Common myeloid progenitor, CD34-positive (primary cell): ENCODE results near the gene FGF18.
"Not testable (repeated sequence)": the region's sequence is repeated elsewhere in the genome, so short reads cannot be mapped to it uniquely, and the experiment has no call there.

Experiments used
- CTCF ChIA-PET: fragments of 350-600 bp; sonication (Branson Sonifier 250); formaldehyde crosslinking; loops from one replicate; lab custom pipeline; 2021; ENCODE audit warnings: antibody characterized with exemption; lab: Charles Lee
- POLR2A ChIA-PET: fragments of 350-600 bp; sonication (Branson Sonifier 250); formaldehyde crosslinking; loops from one replicate; lab custom pipeline; 2021; ENCODE audit warnings: antibody characterized with exemption; lab: Charles Lee
- DNase-seq, 3 donors: peaks; one replicate each; pipeline versions ENCODE4 v3.0.0 to v3.0.0-alpha.2; 2013
- H3K27ac ChIP-seq, 2 experiments: 1 replicate in 1 of 2; 2 replicates in 1 of 2; pipeline ENCODE4 v1.7.0; 2013; ENCODE audit warnings: inconsistent platforms in 2 of 2, low read length in 2 of 2, mild to moderate bottlenecking in 2 of 2, low read depth in 1 of 2, moderate library complexity in 1 of 2; ENCODE audit not compliant: severe bottlenecking in 2 of 2, insufficient read depth in 1 of 2, poor library complexity in 1 of 2
- H3K27me3 ChIP-seq, 5 experiments: replicated peaks in 2 of 5; 1 replicate in 3 of 5; 2 replicates in 2 of 5; pipeline versions ENCODE4 v1.6.1 to v1.7.0; 2013; ENCODE audit warnings: low read length in 4 of 5, mild to moderate bottlenecking in 2 of 5, moderate library complexity in 2 of 5, inconsistent platforms in 1 of 5; ENCODE audit not compliant: insufficient read depth in 5 of 5, control insufficient read depth in 4 of 5
- H3K36me3 ChIP-seq, 4 experiments: 1 replicate in 2 of 4; 2 replicates in 2 of 4; pipeline versions ENCODE4 v1.6.1 to v1.7.0; 2013; ENCODE audit warnings: low read length in 3 of 4, control low read depth in 1 of 4, mild to moderate bottlenecking in 1 of 4; ENCODE audit not compliant: control insufficient read depth in 4 of 4, insufficient read depth in 4 of 4
- H3K4me1 ChIP-seq, 4 experiments: 1 replicate in 3 of 4; 2 replicates in 1 of 4; pipeline versions ENCODE4 v1.6.1 to v1.7.1; 2013; ENCODE audit warnings: low read length in 3 of 4, mild to moderate bottlenecking in 3 of 4, control low read depth in 1 of 4, inconsistent platforms in 1 of 4, moderate library complexity in 1 of 4; ENCODE audit not compliant: control insufficient read depth in 4 of 4, insufficient read depth in 4 of 4; ENCODE audit errors: control extremely low read depth in 1 of 4
- H3K4me3 ChIP-seq, 7 experiments: 1 replicate in 4 of 7; 2 replicates in 3 of 7; pipeline versions ENCODE4 v1.5.1 to v1.7.0; 2013; ENCODE audit warnings: mild to moderate bottlenecking in 7 of 7, low read length in 6 of 7, moderate library complexity in 6 of 7, inconsistent platforms in 2 of 7, low read depth in 2 of 7, control low read depth in 1 of 7; ENCODE audit not compliant: insufficient read depth in 4 of 7, control insufficient read depth in 1 of 7; ENCODE audit errors: extremely low read depth in 1 of 7
- H3K9me3 ChIP-seq, 5 experiments: 1 replicate in 4 of 5; 2 replicates in 1 of 5; pipeline versions ENCODE4 v1.6.1 to v1.7.1; 2013; ENCODE audit warnings: low read length in 4 of 5, mild to moderate bottlenecking in 2 of 5, inconsistent platforms in 1 of 5, low read depth in 1 of 5, moderate library complexity in 1 of 5; ENCODE audit not compliant: control insufficient read depth in 4 of 5, insufficient read depth in 2 of 5; ENCODE audit errors: control extremely low read depth in 1 of 5
- WGBS: methylation state at CpG from one replicate; pipeline ENCODE4 v1.1.5; 2013; ENCODE audit not compliant: insufficient coverage; 5-methylcytosine and 5-hydroxymethylcytosine counted together

The FGF18 gene

GRCh38 chr5:171497494-171497893 lies 78.0 kb downstream of the FGF18 start:
- H3K27ac ChIP-seq, H3K9me3 ChIP-seq, POLR2A ChIA-PET, H3K4me3 ChIP-seq, H3K27me3 ChIP-seq, H3K36me3 ChIP-seq, DNase-seq: not testable (repeated sequence)
- H3K4me1 ChIP-seq = peaks cover 0 to 17% (median 10%) of the 10 kb centered on the region in 4 experiments
- 100% methylated on average over 1 of the region's 4 CpGs for WGBS
- CTCF ChIA-PET = interaction anchor here (1.0 to 1.5 kb wide), 2 partner anchors 14 to 79 kb away, joined by 3 to 6 read pairs; no protein-coding TSS in a partner anchor

GRCh38 chr5:171498166-171498565 lies 78.7 kb downstream of the FGF18 start:
- no peak overlapping the region for H3K4me3 ChIP-seq
- H3K27me3 ChIP-seq = no peaks in the 10 kb centered on the region
- no peaks in the 10 kb centered on the region for H3K9me3 ChIP-seq
- H3K4me1 ChIP-seq = peaks cover 0 to 17% (median 10%) of the 10 kb centered on the region in 4 experiments
- DNase-seq = no peak
- POLR2A ChIA-PET = interaction anchor here (1.2 kb wide), 1 partner anchor 10 kb away, joined by 3 read pairs; no protein-coding TSS in a partner anchor
- no peak overlapping the region for H3K27ac ChIP-seq
- 97% methylated on average over 6 of the region's 6 CpGs for WGBS
- H3K36me3 ChIP-seq = no peaks in the 10 kb centered on the region
- CTCF ChIA-PET = interaction anchor here (1.3 to 1.5 kb wide), 2 partner anchors 14 kb away, joined by 3 to 6 read pairs; no protein-coding TSS in a partner anchor

GRCh38 chr5:171499611-171500010 lies 80.2 kb downstream of the FGF18 start:
- Histone ChIP-seq H3K27ac (no peak overlapping the region), H3K27me3 (no peaks in the 10 kb centered on the region), H3K4me1 (peaks cover 0 to 8% (median 5%) of the 10 kb centered on the region in 4 experiments), H3K36me3 (no peaks in the 10 kb centered on the region), H3K4me3 (no peak overlapping the region), H3K9me3 (no peaks in the 10 kb centered on the region)
- ChIA-PET CTCF (no interaction called here), POLR2A (no interaction called here)
- no peak for DNase-seq
- 85% methylated on average over 4 of the region's 4 CpGs for WGBS

GRCh38 chr5:171505473-171506043 lies 86.1 kb downstream of the FGF18 start:
- no peak overlapping the region for H3K4me3 ChIP-seq

GRCh38 chr5:171506951-171507350 lies 87.5 kb downstream of the FGF18 start:
- no peak overlapping the region for H3K4me3 ChIP-seq
- no peaks in the 10 kb centered on the region for H3K36me3 ChIP-seq
- 92% methylated on average over 2 of the region's 3 CpGs for WGBS
- H3K9me3 ChIP-seq = no peaks in the 10 kb centered on the region
- no peak for DNase-seq
- CTCF ChIA-PET = no interaction called here
- peaks cover 0 to 2% (median 0%) of the 10 kb centered on the region in 5 experiments for H3K27me3 ChIP-seq
- POLR2A ChIA-PET = no interaction called here
- H3K4me1 ChIP-seq = peaks cover 0 to 4% (median 0%) of the 10 kb centered on the region in 4 experiments
- H3K27ac ChIP-seq = no peak overlapping the region

More at GRCh38 chr5:171505473-171506043, 86.1 kb downstream of the FGF18 start:
- DNase-seq = no peak
- H3K9me3 ChIP-seq = no peaks in the 10 kb centered on the region
- CTCF ChIA-PET = interaction anchor here (1.6 kb wide), 1 partner anchor 17 kb away, joined by 3 read pairs; no protein-coding TSS in a partner anchor
- H3K36me3 ChIP-seq = no peaks in the 10 kb centered on the region
- peaks cover 0 to 2% (median 0%) of the 10 kb centered on the region in 5 experiments for H3K27me3 ChIP-seq
- 61% methylated on average over 7 of the region's 7 CpGs for WGBS
- H3K27ac ChIP-seq = no peak overlapping the region
- POLR2A ChIA-PET = no interaction called here
- peaks cover 0 to 4% (median 0%) of the 10 kb centered on the region in 4 experiments for H3K4me1 ChIP-seq
